HG02938 (cell line): ENCODE data around the gene POLR1G.

Experiments used
- ATAC-seq: cut with Tn5 transposase; IDR thresholded peaks from one replicate; pipeline ENCODE4 v1.9.1; 2021; ENCODE audit warnings: mild to moderate bottlenecking, moderate library complexity; ENCODE audit not compliant: unreplicated experiment

POLR1G gene

GRCh38 chr19:45443462-45444317 is 37.2 kb downstream of the POLR1G start:
- no peak for ATAC-seq

- ATAC-seq, result no peak
These were observed 38.0 kb downstream of the POLR1G start for GRCh38 chr19:45444318-45445041.

GRCh38 chr19:45445139-45445538 is 38.7 kb downstream of the POLR1G start:
- ATAC-seq, result no peak

- no peak for ATAC-seq
These were observed 39.9 kb downstream of the POLR1G start for GRCh38 chr19:45446295-45446694.

- ATAC-seq, result no peak
These were observed 40.5 kb downstream of the POLR1G start for GRCh38 chr19:45446944-45447343.

DNA sequence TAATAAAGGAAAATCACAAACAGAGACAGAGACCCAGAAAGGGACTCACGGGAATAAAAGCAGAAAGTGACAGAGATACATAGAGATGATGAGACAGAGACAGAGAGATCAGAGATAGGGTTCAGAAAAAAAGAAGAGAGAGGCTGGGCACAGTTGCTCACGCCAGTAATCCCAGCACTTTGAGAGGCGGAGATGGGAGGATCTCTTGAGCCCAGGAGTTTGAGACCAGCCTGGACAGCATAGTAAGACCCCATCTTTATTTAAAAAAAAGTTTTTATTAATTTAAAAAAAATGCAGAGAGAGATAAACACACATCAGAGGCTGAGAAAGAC is 41.9 kb downstream of the POLR1G start:
- ATAC-seq, result no peak

DNA sequence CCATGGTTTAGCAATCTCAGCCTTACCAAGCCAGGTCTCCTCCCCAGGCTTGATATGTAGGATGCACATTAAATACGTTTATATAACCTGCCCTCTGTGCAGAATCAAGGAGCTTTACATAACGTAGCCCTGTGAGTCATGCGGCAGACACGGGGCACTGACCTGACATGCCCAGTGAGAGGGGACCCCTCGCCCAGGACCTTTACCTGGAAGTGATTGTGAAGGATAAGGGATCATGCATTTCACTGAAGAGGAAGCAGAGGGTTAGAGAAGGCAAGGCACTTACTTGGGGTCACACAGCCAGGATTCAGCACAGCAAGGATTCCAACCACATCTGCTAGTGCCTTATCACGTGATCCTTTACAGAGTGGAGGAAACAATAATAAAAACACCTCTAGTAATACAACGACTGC is 42.4 kb downstream of the POLR1G start:
- ATAC-seq, result no peak

DNA sequence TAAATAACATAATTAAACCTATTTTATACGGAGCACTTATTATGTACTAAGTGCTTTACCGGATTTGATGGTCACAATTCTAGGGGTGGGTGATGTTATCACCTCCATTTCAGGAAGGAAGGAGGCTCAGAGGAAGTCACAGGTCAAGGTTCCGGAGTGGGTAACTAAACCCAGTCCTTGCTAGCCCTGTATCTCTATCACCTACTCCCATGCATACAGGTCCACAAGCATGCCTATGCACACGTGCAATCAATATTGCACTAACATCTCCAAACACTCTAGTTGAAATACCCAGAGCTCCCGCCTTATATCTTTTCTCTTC is 43.5 kb downstream of the POLR1G start:
- peak; percentile 5 for ATAC-seq

GRCh38 chr19:45451131-45451849 is 44.8 kb downstream of the POLR1G start:
- peak; percentile 10 for ATAC-seq

DNA sequence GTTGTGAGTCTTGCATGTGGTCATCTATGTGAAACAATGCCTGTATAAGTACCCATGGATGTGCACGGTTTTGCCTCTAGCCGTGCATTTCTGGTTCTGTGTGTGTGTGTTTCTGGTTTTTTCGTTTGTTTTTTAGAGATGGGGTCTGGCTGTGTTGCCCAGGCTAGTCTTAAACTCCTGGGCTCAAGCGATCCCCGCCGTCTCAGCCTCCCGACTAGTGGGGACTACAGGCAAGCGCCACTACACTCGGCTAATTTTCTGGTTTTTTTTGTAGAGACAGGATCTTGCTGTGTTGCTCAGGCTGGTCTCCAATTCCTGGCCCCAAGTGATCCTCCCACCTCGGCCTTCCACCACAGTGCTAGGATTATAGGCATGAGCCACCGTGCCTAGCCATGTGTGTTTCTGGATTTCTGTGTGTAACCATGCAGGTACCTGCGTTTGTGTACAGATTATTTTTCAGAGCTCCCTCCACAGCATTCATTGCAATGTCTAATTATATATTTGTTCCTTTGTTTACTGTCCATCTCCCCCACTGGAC is 45.5 kb downstream of the POLR1G start:
- no peak for ATAC-seq

DNA sequence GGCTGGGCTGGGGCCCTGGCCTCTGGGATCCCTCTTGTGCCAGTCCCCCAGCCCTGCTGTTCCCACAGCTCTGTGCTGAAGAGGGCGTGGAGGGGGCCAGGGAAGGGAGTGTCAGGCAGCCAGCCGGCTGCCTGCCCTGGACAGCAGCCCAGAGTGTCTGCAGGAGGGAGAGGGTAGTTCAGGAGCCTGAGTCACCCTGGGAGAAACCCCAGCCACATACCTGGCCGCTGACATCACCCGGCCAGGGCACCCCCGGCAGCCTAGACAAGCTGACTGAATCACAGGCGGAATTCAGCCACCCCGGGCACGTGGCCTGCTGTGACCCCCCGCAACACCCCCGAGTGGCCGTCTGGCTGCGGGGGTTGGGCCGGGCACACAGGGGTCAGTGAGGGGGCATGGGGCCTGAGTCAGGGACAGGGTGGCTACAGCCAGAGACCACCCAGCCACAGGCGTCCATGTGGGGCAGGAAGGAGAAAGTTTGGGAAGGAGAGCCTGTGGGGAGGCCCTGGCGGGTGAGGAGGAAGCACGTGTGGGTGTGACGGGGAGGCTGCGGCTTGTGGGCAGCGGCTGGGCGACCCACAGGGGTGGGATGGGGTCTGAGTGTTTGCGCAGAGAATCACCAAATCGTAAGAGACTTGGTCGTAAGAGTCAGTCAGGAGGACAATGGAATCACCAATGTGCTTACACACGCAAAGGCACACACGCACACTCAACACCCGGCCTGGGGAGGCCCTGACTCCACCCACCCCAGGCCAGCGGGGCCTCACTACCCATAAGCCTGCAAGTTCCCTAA is 49.5 kb downstream of the POLR1G start:
- ATAC-seq, result no peak

GRCh38 chr19:45456500-45456815 is 50.0 kb downstream of the POLR1G start:
- ATAC-seq, result no peak

DNA sequence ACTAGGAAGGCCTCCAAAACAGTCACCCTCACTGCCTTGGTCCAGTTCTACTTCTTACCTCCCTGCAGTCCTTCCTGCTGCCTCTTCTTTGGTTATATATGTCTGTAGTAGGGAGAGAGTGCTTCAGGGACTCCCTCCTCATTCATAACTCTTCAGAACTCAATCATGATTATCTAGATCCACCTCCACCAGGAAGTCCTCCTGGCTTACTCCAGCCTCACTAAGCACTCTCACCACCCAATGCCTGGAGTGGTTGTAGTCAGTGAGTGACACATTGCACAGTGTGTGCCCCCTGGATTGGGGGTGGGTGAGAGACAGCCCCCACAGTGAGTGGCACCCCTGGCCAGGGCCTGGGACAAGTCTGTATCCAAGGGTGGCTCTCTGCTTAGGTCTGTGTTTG is 51.3 kb downstream of the POLR1G start:
- ATAC-seq, result no peak
